NK-92 (cell line): ENCODE measurements around the gene ADAM22.
"Not testable (repeated sequence)": the region's sequence is repeated elsewhere in the genome, so short reads cannot be mapped to it uniquely, and the experiment has no call there.

Source experiments
- DNase-seq: peaks from one replicate; lab custom pipeline; 2025; ENCODE audit not compliant: unreplicated experiment; lab: John Stamatoyannopoulos, UW

Gene ADAM22

GRCh38 chr7:88156356-88156755 lies 222.3 kb downstream of the ADAM22 start:
- DNase-seq: no peak

GRCh38 chr7:88159741-88160140 lies 225.7 kb downstream of the ADAM22 start:
- DNase-seq: not testable (repeated sequence)

- no peak for DNase-seq
Observed at GRCh38 chr7:88165697-88166096, 231.6 kb downstream of the ADAM22 start.

GRCh38 chr7:88167223-88167622 lies 233.2 kb downstream of the ADAM22 start:
- no peak for DNase-seq

- DNase-seq: no peak
Observed at GRCh38 chr7:88167721-88168120, 233.7 kb downstream of the ADAM22 start.

GRCh38 chr7:88169717-88170320 lies 235.8 kb downstream of the ADAM22 start:
- DNase-seq: no peak

GRCh38 chr7:88172842-88173241 lies 238.8 kb downstream of the ADAM22 start:
- no peak for DNase-seq

- DNase-seq: no peak
Observed at GRCh38 chr7:88176190-88176589, 242.1 kb downstream of the ADAM22 start.

GRCh38 chr7:88183051-88183450 lies 249.0 kb downstream of the ADAM22 start:
- no peak for DNase-seq

- DNase-seq: no peak
Observed at GRCh38 chr7:88184848-88185304, 250.8 kb downstream of the ADAM22 start.

GRCh38 chr7:88185650-88186049 lies 251.6 kb downstream of the ADAM22 start:
- DNase-seq: no peak

GRCh38 chr7:88191911-88192310 lies 257.9 kb downstream of the ADAM22 start:
- no peak for DNase-seq

- no peak for DNase-seq
Observed at GRCh38 chr7:88200261-88200660, 266.2 kb downstream of the ADAM22 start.

GRCh38 chr7:88200789-88201188 lies 266.7 kb downstream of the ADAM22 start:
- no peak for DNase-seq

GRCh38 chr7:88201305-88201704 lies 267.3 kb downstream of the ADAM22 start:
- no peak for DNase-seq

- DNase-seq: no peak
Observed at GRCh38 chr7:88202278-88202677, 268.2 kb downstream of the ADAM22 start.

GRCh38 chr7:88202799-88203198 lies 268.7 kb downstream of the ADAM22 start:
- no peak for DNase-seq

GRCh38 chr7:88203401-88203800 lies 269.4 kb downstream of the ADAM22 start:
- no peak for DNase-seq

GRCh38 chr7:88204525-88205110 lies 270.6 kb downstream of the ADAM22 start:
- DNase-seq: no peak

- no peak for DNase-seq
Observed at GRCh38 chr7:88205179-88205578, 271.1 kb downstream of the ADAM22 start.

GRCh38 chr7:88206254-88206653 lies 272.2 kb downstream of the ADAM22 start:
- DNase-seq: no peak

- no peak for DNase-seq
Observed at GRCh38 chr7:88208521-88208920, 274.5 kb downstream of the ADAM22 start.

GRCh38 chr7:88212918-88213317 lies 278.9 kb downstream of the ADAM22 start:
- no peak for DNase-seq
